DND-41 (cell line): ENCODE data around the gene NSD1.
A peak's percentile ranks its signal among the peaks of the same experiment; 100 is the strongest.

ENCODE experiments used
- ATAC-seq: fragments of 200-7000 bp; cut with Tn5 transposase; 3 replicates; pipeline ENCODE4 v1.9.1; 2021; ENCODE audit warnings: low read depth; ENCODE audit not compliant: insufficient read depth
- DNase-seq: peaks from one replicate; pipeline ENCODE4 v3.0.0-alpha.2; 2020
- H2AFZ ChIP-seq: 2 replicates; pipeline ENCODE4 v1.6.0; 2012; ENCODE audit warnings: low read depth, low read length
- H3K27ac ChIP-seq: 2 replicates; pipeline ENCODE4 v1.5.1; 2012; ENCODE audit warnings: low read length, inconsistent platforms
- H3K27me3 ChIP-seq: fragments of 200-600 bp; sonication (generic); 2 replicates; pipeline ENCODE4 v1.6.0; 2012; ENCODE audit warnings: low read length, mild to moderate bottlenecking, inconsistent platforms; ENCODE audit not compliant: insufficient read depth, poor library complexity
- H3K36me3 ChIP-seq: 2 replicates; pipeline ENCODE4 v1.5.1; 2012; ENCODE audit warnings: low read length, inconsistent platforms; ENCODE audit not compliant: insufficient read depth
- H3K4me1 ChIP-seq: 2 replicates; pipeline ENCODE4 v1.5.1; 2012; ENCODE audit warnings: mild to moderate bottlenecking, low read length; ENCODE audit not compliant: insufficient read depth
- H3K4me2 ChIP-seq: 2 replicates; pipeline ENCODE4 v1.6.0; 2012; ENCODE audit warnings: mild to moderate bottlenecking, moderate library complexity, low read length, inconsistent platforms; ENCODE audit not compliant: insufficient read depth
- H3K4me3 ChIP-seq, 2 experiments: fragments of 200-600 bp in 1 of 2; shearing (Covaris generic) in 1 of 2; 2 replicates each; pipeline ENCODE4 v1.5.1; 2012 to 2016; ENCODE audit warnings: inconsistent platforms in 2 of 2, low read length in 2 of 2, mild to moderate bottlenecking in 2 of 2, low read depth in 1 of 2, moderate library complexity in 1 of 2
- H3K79me2 ChIP-seq: 2 replicates; pipeline ENCODE4 v1.6.0; 2012; ENCODE audit warnings: low read length, inconsistent platforms; ENCODE audit not compliant: insufficient read depth
- H3K9ac ChIP-seq: 2 replicates; pipeline ENCODE4 v1.6.0; 2012; ENCODE audit warnings: low read depth, mild to moderate bottlenecking, inconsistent platforms, low read length, moderate library complexity
- H3K9me3 ChIP-seq: 2 replicates; pipeline ENCODE4 v1.5.1; 2012; ENCODE audit warnings: low read length, moderate library complexity, mild to moderate bottlenecking, inconsistent platforms; ENCODE audit not compliant: insufficient read depth, severe bottlenecking
- H4K20me1 ChIP-seq: 2 replicates; pipeline ENCODE4 v1.6.0; 2012; ENCODE audit warnings: low read length; ENCODE audit not compliant: insufficient read depth
- EZH2 ChIP-seq: IDR thresholded peaks from 3 replicates; pipeline ENCODE4 v1.6.1; 2012; ENCODE audit warnings: borderline replicate concordance, low read depth, mild to moderate bottlenecking, moderate library complexity, low read length, inconsistent platforms; ENCODE audit not compliant: severe bottlenecking
- TF ChIP-seq, protein P1 (sequence below): IDR thresholded peaks from 2 replicates; pipeline ENCODE4 v1.5.1; 2012; ENCODE audit warnings: borderline replicate concordance, low read length, moderate library complexity, mild to moderate bottlenecking; ENCODE audit not compliant: poor library complexity, severe bottlenecking; ENCODE audit errors: extremely low read depth

Gene NSD1

DNA sequence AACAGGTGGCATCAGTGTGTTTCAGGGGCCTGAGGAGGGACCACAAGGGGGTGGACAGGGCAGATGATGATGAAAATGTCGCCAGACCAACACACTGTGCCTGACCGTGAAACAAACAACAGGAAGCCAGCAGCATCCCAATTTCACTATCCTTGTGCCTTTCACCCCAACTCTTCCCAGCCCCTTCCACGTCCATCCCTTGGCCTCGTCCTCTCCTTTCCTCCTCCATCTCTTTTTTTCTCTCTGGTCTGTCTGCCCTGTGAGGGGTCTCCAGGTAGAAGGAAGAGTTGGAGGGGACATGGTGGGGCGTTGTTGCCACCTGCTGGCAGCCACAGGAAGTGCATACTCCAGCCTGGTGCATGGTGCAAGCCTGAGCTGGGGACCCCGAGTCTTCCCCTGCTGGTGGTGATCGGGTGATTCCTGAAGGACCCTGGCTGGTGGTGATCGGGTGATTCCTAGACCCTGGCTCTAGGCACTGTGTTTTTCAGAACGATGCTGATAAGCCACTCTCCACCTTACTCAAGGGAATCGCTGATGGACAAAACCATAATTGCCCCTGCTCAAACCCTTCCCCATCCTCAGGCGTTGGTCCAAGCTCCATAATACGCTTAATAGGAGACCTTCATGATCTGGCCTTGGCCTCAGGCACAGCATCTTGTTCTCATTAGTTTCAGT, 21.7 kb upstream of the NSD1 start:
- Histone ChIP-seq H3K36me3 (no peaks in the 10 kb centered on the region), H3K79me2 (no peaks in the 10 kb centered on the region), H3K4me3 (no peak overlapping the region), H2AFZ (no peak overlapping the region), H3K4me2 (no peak overlapping the region), H4K20me1 (no peaks in the 10 kb centered on the region), H3K9me3 (no peaks in the 10 kb centered on the region), H3K27me3 (no peaks in the 10 kb centered on the region), H3K9ac (no peak overlapping the region), H3K27ac (no peak overlapping the region), H3K4me1 (peaks cover 7% of the 10 kb centered on the region; the same call in 1 of the 2 replicates)
- TF ChIP-seq, protein P1, sequence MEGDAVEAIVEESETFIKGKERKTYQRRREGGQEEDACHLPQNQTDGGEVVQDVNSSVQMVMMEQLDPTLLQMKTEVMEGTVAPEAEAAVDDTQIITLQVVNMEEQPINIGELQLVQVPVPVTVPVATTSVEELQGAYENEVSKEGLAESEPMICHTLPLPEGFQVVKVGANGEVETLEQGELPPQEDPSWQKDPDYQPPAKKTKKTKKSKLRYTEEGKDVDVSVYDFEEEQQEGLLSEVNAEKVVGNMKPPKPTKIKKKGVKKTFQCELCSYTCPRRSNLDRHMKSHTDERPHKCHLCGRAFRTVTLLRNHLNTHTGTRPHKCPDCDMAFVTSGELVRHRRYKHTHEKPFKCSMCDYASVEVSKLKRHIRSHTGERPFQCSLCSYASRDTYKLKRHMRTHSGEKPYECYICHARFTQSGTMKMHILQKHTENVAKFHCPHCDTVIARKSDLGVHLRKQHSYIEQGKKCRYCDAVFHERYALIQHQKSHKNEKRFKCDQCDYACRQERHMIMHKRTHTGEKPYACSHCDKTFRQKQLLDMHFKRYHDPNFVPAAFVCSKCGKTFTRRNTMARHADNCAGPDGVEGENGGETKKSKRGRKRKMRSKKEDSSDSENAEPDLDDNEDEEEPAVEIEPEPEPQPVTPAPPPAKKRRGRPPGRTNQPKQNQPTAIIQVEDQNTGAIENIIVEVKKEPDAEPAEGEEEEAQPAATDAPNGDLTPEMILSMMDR: peak; percentile 98
- no peak for TF ChIP-seq EZH2
- peak; percentile 84 for ATAC-seq
- peak; percentile 74 for DNase-seq

DNA sequence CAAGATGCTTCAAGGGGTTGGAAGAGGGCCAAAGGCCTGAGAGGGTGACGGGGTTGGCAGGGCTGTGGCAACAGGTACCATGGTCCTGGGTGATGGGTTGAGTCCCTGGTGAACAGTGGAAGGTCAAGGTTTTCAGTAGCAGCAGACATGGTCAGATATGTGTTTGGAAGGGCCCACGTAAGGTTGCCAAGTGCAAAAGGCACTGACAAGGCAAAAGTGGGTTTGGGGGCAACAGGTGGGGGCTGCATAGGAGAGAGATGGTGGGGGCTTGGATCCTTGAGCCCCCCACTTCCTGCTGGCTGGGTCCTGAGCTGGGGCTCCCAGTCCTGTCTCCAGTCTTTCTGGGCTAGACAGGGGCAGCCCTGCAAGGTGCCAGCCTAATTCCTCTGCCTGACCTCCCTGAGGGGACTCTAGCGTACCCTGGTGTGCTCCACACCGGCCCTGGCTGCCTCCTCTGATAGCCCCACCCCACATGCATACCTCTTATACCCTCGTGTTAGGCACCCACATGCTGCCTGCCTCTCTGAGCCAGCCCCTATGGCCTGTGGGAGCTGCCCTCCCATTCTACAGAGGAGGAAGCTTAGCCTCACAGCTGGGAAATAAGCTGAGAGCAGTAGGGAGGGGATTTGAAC, 20.9 kb upstream of the NSD1 start:
- ATAC-seq (no peak), DNase-seq (no peak)
- Histone ChIP-seq H4K20me1 (no peaks in the 10 kb centered on the region), H3K4me1 (peaks cover 7% of the 10 kb centered on the region; the same call in 1 of the 2 replicates), H3K9ac (no peak overlapping the region), H3K4me2 (no peak overlapping the region), H3K9me3 (no peaks in the 10 kb centered on the region), H3K79me2 (no peaks in the 10 kb centered on the region), H3K27me3 (no peaks in the 10 kb centered on the region), H3K36me3 (no peaks in the 10 kb centered on the region), H2AFZ (no peak overlapping the region), H3K4me3 (no peak overlapping the region), H3K27ac (no peak overlapping the region)
- TF ChIP-seq, protein P1: no peak
- no peak for TF ChIP-seq EZH2

DNA sequence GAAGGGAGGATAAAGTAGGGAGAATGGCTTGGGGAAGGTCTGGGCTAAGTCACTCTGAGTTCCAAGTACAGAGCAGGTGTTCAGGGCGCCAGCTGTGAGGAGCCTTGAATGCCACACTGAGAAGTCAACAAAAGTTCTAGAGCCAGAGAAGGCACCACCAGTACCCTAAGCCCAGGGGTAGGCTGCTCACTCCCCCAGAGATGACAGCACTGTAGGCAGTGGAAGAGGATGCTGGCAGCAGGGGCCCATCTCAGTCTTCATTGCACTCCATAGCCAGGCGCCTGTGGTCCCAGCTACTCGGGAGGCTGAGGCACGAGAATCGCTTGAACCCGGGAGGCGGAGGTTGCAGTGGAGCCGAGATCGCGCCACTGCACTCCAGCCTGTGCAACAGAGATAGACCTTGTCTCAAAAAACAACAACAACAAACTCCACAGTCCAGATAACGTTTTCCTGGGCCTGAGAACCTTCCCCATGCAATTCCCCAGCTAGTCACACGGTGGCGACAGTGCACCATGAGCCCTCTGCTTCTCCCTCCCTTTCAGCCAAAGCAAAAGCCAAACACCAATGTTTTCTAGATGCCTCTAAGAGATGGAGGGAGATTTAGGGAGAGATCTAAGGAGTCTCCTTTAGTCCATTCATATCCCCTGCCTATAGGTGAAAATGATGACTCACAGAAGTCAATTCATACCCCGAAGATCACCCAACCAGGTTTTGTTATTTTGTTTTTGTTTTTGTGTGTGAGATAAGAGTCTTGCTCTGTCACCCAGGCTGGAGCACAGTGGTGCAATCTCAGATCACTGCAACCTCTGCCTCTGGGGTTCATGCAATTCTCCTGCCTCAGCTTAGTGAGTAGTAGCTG, 19.8 kb upstream of the NSD1 start:
- no peaks in the 10 kb centered on the region for H3K27me3 ChIP-seq
- TF ChIP-seq, protein P1: peak; percentile 99
- no peak for TF ChIP-seq EZH2
- H3K4me3 ChIP-seq: no peak overlapping the region
- H3K9ac ChIP-seq: no peak overlapping the region
- no peaks in the 10 kb centered on the region for H3K79me2 ChIP-seq
- no peak overlapping the region for H3K4me2 ChIP-seq
- H4K20me1 ChIP-seq: no peaks in the 10 kb centered on the region
- ATAC-seq: peak; percentile 79
- H3K9me3 ChIP-seq: no peaks in the 10 kb centered on the region
- peaks cover 7% of the 10 kb centered on the region; the same call in 1 of the 2 replicates for H3K4me1 ChIP-seq
- H2AFZ ChIP-seq: peak overlapping the region; percentile 51
- no peaks in the 10 kb centered on the region for H3K36me3 ChIP-seq
- no peak overlapping the region for H3K27ac ChIP-seq
- DNase-seq: peak; percentile 78
